SK-N-SH (cell line): ENCODE data around the gene ATP6V1F. TPM values are rescaled to one million over a fixed set of nuclear protein-coding genes. Genes with fewer than 3 reads are reported as not detected.

ENCODE experiments used
- CTCF ChIA-PET: fragments of 300-600, 350-600 bp; formaldehyde crosslinking; extraction: SDS; loops from one replicate; lab custom pipeline; 2021; lab: Yijun Ruan, JAX
- POLR2A ChIA-PET: fragments of 350-600 bp; sonication (Branson Sonifier 250); formaldehyde crosslinking; extraction: SDS; loops from one replicate; lab custom pipeline; 2020; ENCODE audit warnings: antibody characterized with exemption, inconsistent platforms; lab: Yijun Ruan, JAX
- DNase-seq: peaks from one replicate; pipeline ENCODE4 v3.0.0; 2012
- H2AFZ ChIP-seq: fragments of 200-600 bp; sonication (generic); 2 replicates; pipeline ENCODE4 v1.8.1; 2016; ENCODE audit warnings: antibody characterized with exemption, mild to moderate bottlenecking, low read depth
- H3F3A ChIP-seq: fragments of 200-600 bp; sonication (generic); replicated peaks from 2 replicates; pipeline ENCODE3; 2016; ENCODE audit warnings: antibody characterized with exemption, mild to moderate bottlenecking; ENCODE audit not compliant: insufficient read depth
- H3K27ac ChIP-seq, 2 experiments: fragments of 200-500 bp in 1 of 2; fragments of 200-600 bp in 1 of 2; sonication (Bioruptor generic) in 1 of 2; sonication (generic), shearing (Covaris generic) in 1 of 2; 2 replicates each; pipeline versions ENCODE4 v1.5.1 to v1.6.1; 2014 to 2016; ENCODE audit warnings: low read depth in 2 of 2, inconsistent platforms in 1 of 2, low read length in 1 of 2, mild to moderate bottlenecking in 1 of 2, mixed read lengths in 1 of 2
- H3K27me3 ChIP-seq: fragments of 200-600 bp; sonication (generic), shearing (Covaris generic); 2 replicates; pipeline ENCODE4 v1.6.1; 2016; ENCODE audit warnings: mixed run types; ENCODE audit not compliant: insufficient read depth
- H3K36me3 ChIP-seq, 2 experiments: fragments of 200-500 bp in 1 of 2; fragments of 200-600 bp in 1 of 2; sonication (Bioruptor generic) in 1 of 2; sonication (generic) in 1 of 2; replicated peaks in 1 of 2; 2 replicates each; pipeline versions ENCODE3 to v1.5.1; 2014 to 2016; ENCODE audit warnings: low read length in 1 of 2, mild to moderate bottlenecking in 1 of 2; ENCODE audit not compliant: insufficient read depth in 2 of 2, control insufficient read depth in 1 of 2
- H3K4me1 ChIP-seq, 2 experiments: fragments of 200-500 bp in 1 of 2; fragments of 200-600 bp in 1 of 2; sonication (Bioruptor generic) in 1 of 2; sonication (generic), shearing (Covaris generic) in 1 of 2; 2 replicates each; pipeline versions ENCODE4 v1.5.1 to v1.6.1; 2014 to 2016; ENCODE audit warnings: low read depth in 1 of 2, low read length in 1 of 2, mixed run types in 1 of 2; ENCODE audit not compliant: insufficient read depth in 2 of 2, control insufficient read depth in 1 of 2
- H3K4me2 ChIP-seq: fragments of 200-600 bp; sonication (generic), shearing (Covaris generic); 2 replicates; pipeline ENCODE4 v1.6.1; 2017; ENCODE audit warnings: mixed run types
- H3K4me3 ChIP-seq, 2 experiments: fragments of 200-500 bp in 1 of 2; fragments of 200-600 bp in 1 of 2; sonication (Bioruptor generic) in 1 of 2; sonication (generic), shearing (Covaris generic) in 1 of 2; 2 replicates each; pipeline versions ENCODE4 v1.5.1 to v1.8.1; 2014 to 2016; ENCODE audit warnings: low read depth in 2 of 2, inconsistent platforms in 1 of 2, low read length in 1 of 2, mild to moderate bottlenecking in 1 of 2, mixed read lengths in 1 of 2, moderate library complexity in 1 of 2
- H3K79me2 ChIP-seq: fragments of 200-600 bp; sonication (generic); 2 replicates; pipeline ENCODE4 v1.8.1; 2017; ENCODE audit warnings: mild to moderate bottlenecking; ENCODE audit not compliant: insufficient read depth
- H3K9ac ChIP-seq: fragments of 200-600 bp; sonication (generic); 2 replicates; pipeline ENCODE4 v1.6.1; 2017; ENCODE audit warnings: mixed run types
- H3K9me2 ChIP-seq: fragments of 200-600 bp; sonication (generic); 2 replicates; pipeline ENCODE4 v1.6.1; 2017; ENCODE audit warnings: mixed run types
- H3K9me3 ChIP-seq: fragments of 200-600 bp; sonication (generic); 2 replicates; pipeline ENCODE4 v1.6.1; 2017; ENCODE audit warnings: mixed run types, mild to moderate bottlenecking, moderate library complexity
- H4K20me1 ChIP-seq: fragments of 200-600 bp; sonication (generic); 2 replicates; pipeline ENCODE4 v1.6.1; 2017; ENCODE audit warnings: mild to moderate bottlenecking, mixed run types; ENCODE audit not compliant: insufficient read depth
- EZH2phosphoT487 ChIP-seq: fragments of 200-600 bp; sonication (generic); IDR thresholded peaks from 2 replicates; pipeline ENCODE4 v1.6.1; 2017; ENCODE audit warnings: low read depth, mixed run types, mild to moderate bottlenecking, antibody characterized with exemption, moderate library complexity, borderline replicate concordance
- FOXJ3 ChIP-seq: sonication (generic); formaldehyde crosslinking; IDR thresholded peaks from 2 replicates; pipeline ENCODE4 v1.5.1; 2020; ENCODE audit warnings: mild to moderate bottlenecking, missing genetic modification reagents
- GABPA ChIP-seq: IDR thresholded peaks from 2 replicates; pipeline ENCODE4 v1.4.0; 2012; ENCODE audit warnings: low read depth, mild to moderate bottlenecking
- JUND ChIP-seq: IDR thresholded peaks from 2 replicates; pipeline ENCODE4 v1.4.0; 2012
- MEF2A ChIP-seq: IDR thresholded peaks from 2 replicates; pipeline ENCODE4 v1.4.0; 2012; ENCODE audit warnings: low read depth, borderline replicate concordance
- PBX3 ChIP-seq: IDR thresholded peaks from 2 replicates; pipeline ENCODE4; 2012
- TAF1 ChIP-seq: IDR thresholded peaks from 2 replicates; pipeline ENCODE4 v1.6.1; 2012; ENCODE audit warnings: low read depth, mild to moderate bottlenecking, low read length, moderate library complexity, borderline replicate concordance
- USF2 ChIP-seq: fragments of 150-350 bp; IDR thresholded peaks from 2 replicates; pipeline ENCODE4 v1.6.1; 2017; ENCODE audit warnings: antibody characterized with exemption, low read length, low read depth, borderline replicate concordance
- YY1 ChIP-seq: IDR thresholded peaks from 2 replicates; pipeline ENCODE4 v1.4.0; 2012; ENCODE audit warnings: low read depth, mild to moderate bottlenecking
- WGBS: methylation state at CpG from one replicate; pipeline ENCODE4 v1.1.6; 2017; ENCODE audit warnings: low lambda C conversion rate; 5-methylcytosine and 5-hydroxymethylcytosine counted together
- polyA plus RNA-seq, 3 experiments: library from polyadenylated mRNA; depleted of rRNA; stranded (reverse); fragments of >200 nt; gene quantifications; 2 replicates each; pipeline ENCODE4 v1.2.3, GENCODE V29; 2012
- TF ChIP-seq, protein P1 (sequence below): IDR thresholded peaks from 2 replicates; pipeline ENCODE4 v1.6.1; 2012; ENCODE audit warnings: mild to moderate bottlenecking, low read depth, low read length, moderate library complexity
- TF ChIP-seq, protein P2 (sequence below): IDR thresholded peaks from 2 replicates; pipeline ENCODE4 v1.4.0; 2012; ENCODE audit warnings: low read depth

Gene ATP6V1F
- polyA plus RNA-seq, 1 of the 3 experiments (the other 2 are of a cell fraction): 495 TPM

GRCh38 chr7:128848289-128849155 is 14.1 kb upstream of the ATP6V1F start:
- CTCF ChIA-PET: interaction anchor here (1.3 kb wide), 1 partner anchor 14 kb away, joined by 4 read pairs; the partner anchor contains the start of gene ATP6V1F

More at GRCh38 chr7:128848289-128849155, 14.1 kb upstream of the ATP6V1F start:
- Histone ChIP-seq H3K4me2 (no peak overlapping the region), H2AFZ (no peak overlapping the region), H3K36me3 (peaks cover 71 to 90% of the 10 kb centered on the region in 2 experiments), H3K4me3 (no peak overlapping the region), H3K79me2 (0 out of 2 replicates have a peak, but pooled peaks cover 3% of the 10 kb centered on the region), H3K9me3 (no peaks in the 10 kb centered on the region), H3F3A (peaks cover 17% of the 10 kb centered on the region)
- no peak for TF ChIP-seq FOXJ3
- TF ChIP-seq, protein P1, sequence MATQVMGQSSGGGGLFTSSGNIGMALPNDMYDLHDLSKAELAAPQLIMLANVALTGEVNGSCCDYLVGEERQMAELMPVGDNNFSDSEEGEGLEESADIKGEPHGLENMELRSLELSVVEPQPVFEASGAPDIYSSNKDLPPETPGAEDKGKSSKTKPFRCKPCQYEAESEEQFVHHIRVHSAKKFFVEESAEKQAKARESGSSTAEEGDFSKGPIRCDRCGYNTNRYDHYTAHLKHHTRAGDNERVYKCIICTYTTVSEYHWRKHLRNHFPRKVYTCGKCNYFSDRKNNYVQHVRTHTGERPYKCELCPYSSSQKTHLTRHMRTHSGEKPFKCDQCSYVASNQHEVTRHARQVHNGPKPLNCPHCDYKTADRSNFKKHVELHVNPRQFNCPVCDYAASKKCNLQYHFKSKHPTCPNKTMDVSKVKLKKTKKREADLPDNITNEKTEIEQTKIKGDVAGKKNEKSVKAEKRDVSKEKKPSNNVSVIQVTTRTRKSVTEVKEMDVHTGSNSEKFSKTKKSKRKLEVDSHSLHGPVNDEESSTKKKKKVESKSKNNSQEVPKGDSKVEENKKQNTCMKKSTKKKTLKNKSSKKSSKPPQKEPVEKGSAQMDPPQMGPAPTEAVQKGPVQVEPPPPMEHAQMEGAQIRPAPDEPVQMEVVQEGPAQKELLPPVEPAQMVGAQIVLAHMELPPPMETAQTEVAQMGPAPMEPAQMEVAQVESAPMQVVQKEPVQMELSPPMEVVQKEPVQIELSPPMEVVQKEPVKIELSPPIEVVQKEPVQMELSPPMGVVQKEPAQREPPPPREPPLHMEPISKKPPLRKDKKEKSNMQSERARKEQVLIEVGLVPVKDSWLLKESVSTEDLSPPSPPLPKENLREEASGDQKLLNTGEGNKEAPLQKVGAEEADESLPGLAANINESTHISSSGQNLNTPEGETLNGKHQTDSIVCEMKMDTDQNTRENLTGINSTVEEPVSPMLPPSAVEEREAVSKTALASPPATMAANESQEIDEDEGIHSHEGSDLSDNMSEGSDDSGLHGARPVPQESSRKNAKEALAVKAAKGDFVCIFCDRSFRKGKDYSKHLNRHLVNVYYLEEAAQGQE: no peak
- TF ChIP-seq EZH2phosphoT487: no peak
- no peak for TF ChIP-seq MEF2A
- no peak for TF ChIP-seq USF2
- TF ChIP-seq, protein P2, sequence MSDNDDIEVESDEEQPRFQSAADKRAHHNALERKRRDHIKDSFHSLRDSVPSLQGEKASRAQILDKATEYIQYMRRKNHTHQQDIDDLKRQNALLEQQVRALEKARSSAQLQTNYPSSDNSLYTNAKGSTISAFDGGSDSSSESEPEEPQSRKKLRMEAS: no peak
- no peak for TF ChIP-seq YY1
- TF ChIP-seq PBX3: no peak
- no peak for TF ChIP-seq GABPA
- no peak for TF ChIP-seq JUND
- no peak for TF ChIP-seq TAF1
- TF ChIP-seq, all 33 proteins: peak for 0
- peaks cover 35% of the 10 kb centered on the region; the same call in 1 of the 2 replicates for H4K20me1 ChIP-seq
- no peaks in the 10 kb centered on the region for H3K4me1 ChIP-seq
- 93% methylated on average over 24 of the region's 31 CpGs for WGBS
- H3K9ac ChIP-seq: no peak overlapping the region
- POLR2A ChIA-PET: no interaction called here
- H3K9me2 ChIP-seq: no peaks in the 10 kb centered on the region
- H3K27ac ChIP-seq: no peak overlapping the region
- no peak for DNase-seq
- H3K27me3 ChIP-seq: no peaks in the 10 kb centered on the region
